ENCODE measurements around the gene ARMCX1.
"Not testable (repeated sequence)": the region's sequence is repeated elsewhere in the genome, so short reads cannot be mapped to it uniquely, and the experiment has no call there.

DNA sequence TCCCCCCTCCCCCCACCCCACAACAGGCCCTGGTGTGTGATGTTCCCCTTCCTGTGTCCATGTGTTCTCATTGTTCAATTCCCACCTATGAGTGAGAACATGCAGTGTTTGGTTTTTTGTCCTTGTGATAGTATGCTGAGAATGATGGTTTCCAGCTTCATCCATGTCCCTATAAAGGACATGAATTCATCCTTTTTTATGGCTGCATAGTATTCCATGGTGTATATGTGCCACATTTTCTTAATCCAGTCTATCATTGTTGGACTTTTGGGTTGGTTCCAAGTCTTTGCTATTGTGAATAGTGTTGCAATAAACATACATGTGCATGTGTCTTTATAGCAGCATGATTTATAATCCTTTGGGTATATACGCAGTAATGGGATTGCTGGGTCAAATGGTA is 47.4 kb upstream of the ARMCX1 start:
- not testable (repeated sequence) for TF ChIP-seq TAF1 (IDR thresholded peaks at IDR 0.05; ENCODE audit: borderline replicate concordance, low read depth, low read length); POLR2A (IDR thresholded peaks at IDR 0.05; ENCODE audit: low read depth, low read length)
